Measurements from ENCODE around the gene RTP5.

DNA sequence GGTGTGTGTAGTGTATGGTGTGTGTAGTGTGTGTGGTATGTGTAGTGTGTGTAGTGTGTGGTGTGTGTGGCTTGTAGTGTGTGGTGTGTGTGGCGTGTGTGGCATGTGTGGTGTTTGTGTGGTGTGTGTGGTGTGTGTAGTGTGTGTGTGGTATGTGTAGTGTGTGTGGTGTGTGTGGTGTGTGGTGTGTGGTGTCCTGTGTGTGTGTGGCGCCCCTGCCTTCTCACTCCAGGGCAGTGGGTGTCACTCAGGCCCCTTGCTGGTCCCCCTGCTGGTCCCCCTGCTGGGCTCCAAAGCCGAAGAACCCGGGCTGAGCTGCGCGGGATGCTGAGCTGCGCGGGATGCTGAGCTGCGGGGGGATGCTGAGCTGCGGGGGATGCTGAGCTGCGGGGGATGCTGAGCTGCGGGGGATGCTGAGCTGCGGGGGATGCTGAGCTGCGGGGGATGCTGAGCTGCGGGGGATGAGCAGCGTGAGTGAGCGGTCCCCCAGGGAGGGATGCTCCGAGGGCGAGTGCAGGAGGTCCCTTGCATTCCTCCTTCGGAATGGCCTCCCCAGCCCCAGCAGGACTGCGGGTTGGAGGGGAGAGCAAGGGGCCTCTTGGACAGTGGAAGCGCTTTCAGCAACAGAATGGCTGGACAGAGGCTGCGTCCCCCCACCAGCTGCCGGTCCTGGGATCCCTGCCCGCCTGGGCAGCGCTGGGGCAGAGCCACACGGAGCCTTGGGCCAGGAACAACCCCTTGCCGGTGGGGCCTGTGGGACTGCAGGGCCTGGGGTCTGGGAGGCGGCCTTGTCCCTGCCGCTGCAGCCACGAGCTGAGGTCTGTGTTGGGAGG, 3.4 kb upstream of the RTP5 start:
- no peak for TF ChIP-seq POLR2A (IDR thresholded peaks at IDR 0.05)
- TF ChIP-seq, protein P1, sequence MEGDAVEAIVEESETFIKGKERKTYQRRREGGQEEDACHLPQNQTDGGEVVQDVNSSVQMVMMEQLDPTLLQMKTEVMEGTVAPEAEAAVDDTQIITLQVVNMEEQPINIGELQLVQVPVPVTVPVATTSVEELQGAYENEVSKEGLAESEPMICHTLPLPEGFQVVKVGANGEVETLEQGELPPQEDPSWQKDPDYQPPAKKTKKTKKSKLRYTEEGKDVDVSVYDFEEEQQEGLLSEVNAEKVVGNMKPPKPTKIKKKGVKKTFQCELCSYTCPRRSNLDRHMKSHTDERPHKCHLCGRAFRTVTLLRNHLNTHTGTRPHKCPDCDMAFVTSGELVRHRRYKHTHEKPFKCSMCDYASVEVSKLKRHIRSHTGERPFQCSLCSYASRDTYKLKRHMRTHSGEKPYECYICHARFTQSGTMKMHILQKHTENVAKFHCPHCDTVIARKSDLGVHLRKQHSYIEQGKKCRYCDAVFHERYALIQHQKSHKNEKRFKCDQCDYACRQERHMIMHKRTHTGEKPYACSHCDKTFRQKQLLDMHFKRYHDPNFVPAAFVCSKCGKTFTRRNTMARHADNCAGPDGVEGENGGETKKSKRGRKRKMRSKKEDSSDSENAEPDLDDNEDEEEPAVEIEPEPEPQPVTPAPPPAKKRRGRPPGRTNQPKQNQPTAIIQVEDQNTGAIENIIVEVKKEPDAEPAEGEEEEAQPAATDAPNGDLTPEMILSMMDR (IDR thresholded peaks at IDR 0.05), result no peak

All from upper lobe of left lung (tissue), 4 donors.